HepG2 (cell line): ENCODE results near the gene DAPK3. TPM values are rescaled to one million over a fixed set of nuclear protein-coding genes. Genes with fewer than 3 reads are reported as not detected.

Source experiments
- CHCHD3 ChIP-seq: sonication (generic); formaldehyde crosslinking; IDR thresholded peaks from 2 replicates; pipeline ENCODE4 v1.8.0; 2022; ENCODE audit warnings: mild to moderate bottlenecking, missing genetic modification reagents, moderate library complexity
- DNMT3B ChIP-seq: conservative IDR thresholded peaks from 2 replicates; pipeline ENCODE4 v1.6.1; 2016; ENCODE audit warnings: missing biosample characterization, control low read depth
- ESRRA ChIP-seq: sonication (generic); formaldehyde crosslinking; IDR thresholded peaks from 2 replicates; pipeline ENCODE4 v1.5.1; 2020; ENCODE audit warnings: mild to moderate bottlenecking, low read depth, missing genetic modification reagents
- FOXA3 ChIP-seq: IDR thresholded peaks from 2 replicates; pipeline ENCODE4 v1.6.1; 2016; ENCODE audit warnings: missing genetic modification reagents, missing compliant biosample characterization
- FOXC1 ChIP-seq: sonication (generic); formaldehyde crosslinking; IDR thresholded peaks from 2 replicates; pipeline ENCODE4 v1.8.0; 2022; ENCODE audit warnings: mild to moderate bottlenecking, missing genetic modification reagents, borderline replicate concordance
- GTF3A ChIP-seq: sonication (generic); formaldehyde crosslinking; conservative IDR thresholded peaks from 2 replicates; pipeline ENCODE4 v1.4.0; 2020; ENCODE audit warnings: mild to moderate bottlenecking, missing genetic modification reagents
- KDM2A ChIP-seq: sonication (generic); formaldehyde crosslinking; IDR thresholded peaks from 2 replicates; pipeline ENCODE4 v1.4.0; 2020; ENCODE audit warnings: low read depth, missing genetic modification reagents, borderline replicate concordance
- KDM5A ChIP-seq: fragments of 200-600 bp; sonication (generic); IDR thresholded peaks from 2 replicates; pipeline ENCODE4 v1.7.0; 2018; ENCODE audit warnings: antibody characterized with exemption, mild to moderate bottlenecking, low read length, borderline replicate concordance
- KLF13 ChIP-seq: sonication (generic); formaldehyde crosslinking; IDR thresholded peaks from 2 replicates; pipeline ENCODE4 v1.4.0; 2020; ENCODE audit warnings: mild to moderate bottlenecking, missing genetic modification reagents
- LRRFIP1 ChIP-seq: sonication (generic); formaldehyde crosslinking; conservative IDR thresholded peaks from 2 replicates; pipeline ENCODE4 v1.4.0; 2020; ENCODE audit warnings: missing genetic modification reagents
- MYC ChIP-seq: sonication (generic); formaldehyde crosslinking; IDR thresholded peaks from 2 replicates; pipeline ENCODE4 v1.9.0; 2021; ENCODE audit warnings: missing genetic modification reagents, borderline replicate concordance
- NFYB ChIP-seq: sonication (generic); formaldehyde crosslinking; IDR thresholded peaks from 2 replicates; pipeline ENCODE4 v1.4.0; 2020; ENCODE audit warnings: missing genetic modification reagents
- NR3C1 ChIP-seq: sonication (generic); formaldehyde crosslinking; IDR thresholded peaks from 2 replicates; pipeline ENCODE4 v1.4.0; 2020; ENCODE audit warnings: missing genetic modification reagents
- PRPF4 ChIP-seq: fragments of 200-400 bp; formaldehyde crosslinking; IDR thresholded peaks from 2 replicates; pipeline ENCODE4 v1.6.1; 2016; ENCODE audit warnings: low read length, low read depth; ENCODE audit not compliant: poor library complexity, severe bottlenecking
- SIN3B ChIP-seq: fragments of 150-350 bp; IDR thresholded peaks from 2 replicates; pipeline ENCODE4 v1.6.1; 2014; ENCODE audit warnings: low read length
- TCF7 ChIP-seq: sonication (generic); IDR thresholded peaks from 2 replicates; pipeline ENCODE4 v1.6.1; 2016; ENCODE audit warnings: antibody characterized with exemption, low read depth
- TIGD3 ChIP-seq: sonication (generic); formaldehyde crosslinking; IDR thresholded peaks from 2 replicates; pipeline ENCODE4 v1.5.1; 2020; ENCODE audit warnings: mild to moderate bottlenecking, missing genetic modification reagents, borderline replicate concordance
- YY1 ChIP-seq: IDR thresholded peaks from 2 replicates; pipeline ENCODE4 v1.6.1; 2011; ENCODE audit warnings: low read length, low read depth, moderate library complexity, mild to moderate bottlenecking; ENCODE audit not compliant: insufficient read depth, insufficient replicate concordance
- ZC3H4 ChIP-seq: sonication (generic); formaldehyde crosslinking; IDR thresholded peaks from 2 replicates; pipeline ENCODE4 v1.4.0; 2020; ENCODE audit warnings: missing genetic modification reagents, borderline replicate concordance
- ZFP36L1 ChIP-seq: sonication (generic); formaldehyde crosslinking; IDR thresholded peaks from 2 replicates; pipeline ENCODE4 v1.8.0; 2022; ENCODE audit warnings: mild to moderate bottlenecking, missing genetic modification reagents, moderate library complexity
- ZHX1 ChIP-seq: sonication (generic); formaldehyde crosslinking; IDR thresholded peaks from 2 replicates; pipeline ENCODE4 v1.8.1; 2022; ENCODE audit warnings: low read depth, mild to moderate bottlenecking, missing genetic modification reagents
- ZNF224 ChIP-seq: sonication (generic); formaldehyde crosslinking; IDR thresholded peaks from 2 replicates; pipeline ENCODE4 v1.5.0; 2020; ENCODE audit warnings: mild to moderate bottlenecking, missing genetic modification reagents
- ZNF335 ChIP-seq: sonication (generic); formaldehyde crosslinking; IDR thresholded peaks from 2 replicates; pipeline ENCODE4 v1.4.0; 2020; ENCODE audit warnings: missing genetic modification reagents
- ZNF614 ChIP-seq: IDR thresholded peaks from 2 replicates; pipeline ENCODE4 v1.6.1; 2018; ENCODE audit warnings: missing biosample characterization, missing genetic modification reagents, inconsistent platforms, borderline replicate concordance
- ZNF672 ChIP-seq: sonication (generic); formaldehyde crosslinking; IDR thresholded peaks from 2 replicates; pipeline ENCODE4 v1.8.1; 2022; ENCODE audit warnings: missing genetic modification reagents
- polyA plus RNA-seq, 8 experiments: library from polyadenylated mRNA; depleted of rRNA in 3 of 8; stranded (reverse) in 7 of 8; unstranded in 1 of 8; fragments of >200 nt; fragmentation: Illumina TruSeq in 4 of 8; extraction: Trizol in 4 of 8; gene quantifications; 2 replicates each; pipeline versions ENCODE4 v1.2.1 to v1.2.3, GENCODE V29; 2011 to 2016; ENCODE audit warnings: low read depth in 4 of 8, missing spikeins in 1 of 8, mixed read lengths in 1 of 8; ENCODE audit not compliant: insufficient read depth in 1 of 8
- total RNA-seq, 5 experiments: library from RNA; depleted of rRNA; stranded (reverse); fragments of >200 nt; fragmentation: Illumina TruSeq; extraction: Trizol; gene quantifications; 2 replicates each; pipeline ENCODE4 v1.2.3, GENCODE V29; 2016; ENCODE audit warnings: low read depth in 1 of 5

The DAPK3 gene
- total and polyA plus RNA-seq, 2 of the 13 experiments (the other 11 are each of a cell fraction or from before 2014, with no cell fraction given): 30.5 to 37.3 TPM

GRCh38 chr19:3968556-3969434 lies 2.1 kb downstream of the DAPK3 start (continued):
- no peak for TF ChIP-seq LRRFIP1
- TF ChIP-seq MYC (CRISPR knock-in tag): no peak
- peak; percentile 14; the same call in 1 of the 2 replicates for TF ChIP-seq NFYB (CRISPR knock-in tag)
- TF ChIP-seq NR3C1 (CRISPR knock-in tag): no peak
- TF ChIP-seq TCF7: no peak
- peak; percentile 27; the same call in 1 of the 2 replicates for TF ChIP-seq ZNF335 (CRISPR knock-in tag)
- TF ChIP-seq YY1: no peak
- TF ChIP-seq ZNF224 (CRISPR knock-in tag): no peak
- TF ChIP-seq ZNF614 (CRISPR knock-in tag): no peak
- TF ChIP-seq GTF3A (CRISPR knock-in tag): no peak
- no peak for TF ChIP-seq SIN3B
- TF ChIP-seq KLF13 (CRISPR knock-in tag): no peak
- TF ChIP-seq PRPF4: no peak
- no peak for TF ChIP-seq ESRRA (CRISPR knock-in tag)
- TF ChIP-seq ZFP36L1: no peak
- no peak for TF ChIP-seq DNMT3B (CRISPR knock-in tag)
- no peak for TF ChIP-seq CHCHD3
- peak; percentile 96 for TF ChIP-seq FOXA3 (CRISPR knock-in tag)
- TF ChIP-seq KDM2A (CRISPR knock-in tag): no peak; the same call in 1 of the 2 replicates
- no peak for TF ChIP-seq TIGD3 (CRISPR knock-in tag)
- no peak for TF ChIP-seq ZC3H4
- TF ChIP-seq KDM5A: no peak
- TF ChIP-seq ZNF672: no peak
- TF ChIP-seq ZHX1 (CRISPR knock-in tag): no peak
- no peak for TF ChIP-seq FOXC1 (CRISPR knock-in tag)
